Fibroblast of villous mesenchyme (primary cell): ENCODE data around the gene CDX2. TPM values are rescaled to one million over a fixed set of nuclear protein-coding genes. Genes with fewer than 3 reads are reported as not detected.

Source experiments
- DNase-seq: peaks from one replicate; pipeline ENCODE4 v3.0.0-alpha.2; 2010; ENCODE audit warnings: low read depth
- H3K4me3 ChIP-seq: 2 replicates; pipeline ENCODE4 v1.5.1; 2011; ENCODE audit warnings: low read depth, mild to moderate bottlenecking, low read length
- CTCF ChIP-seq: IDR thresholded peaks from 2 replicates; pipeline ENCODE4 v1.5.1; 2012; ENCODE audit warnings: low read depth, mild to moderate bottlenecking, low read length; ENCODE audit not compliant: insufficient read depth
- total RNA-seq: library from RNA; depleted of rRNA; stranded (reverse); fragments of >200 nt; gene quantifications from 2 replicates; pipeline ENCODE4 v1.2.3, GENCODE V29; 2012

CDX2 gene
- total RNA-seq, 1 donor: not detected

GRCh38 chr13:27923794-27924528 is 45.2 kb downstream of the CDX2 start:
- DNase-seq: no peak
- H3K4me3 ChIP-seq: no peak overlapping the region
- no peak for TF ChIP-seq CTCF

GRCh38 chr13:27922883-27923612 is 46.1 kb downstream of the CDX2 start:
- no peak for DNase-seq
- TF ChIP-seq CTCF: no peak
- H3K4me3 ChIP-seq: no peak overlapping the region

- no peak for DNase-seq
- no peak for TF ChIP-seq CTCF
- H3K4me3 ChIP-seq: no peak overlapping the region
These were observed 46.9 kb downstream of the CDX2 start for GRCh38 chr13:27921961-27922882.

- TF ChIP-seq CTCF: no peak
- DNase-seq: no peak
These were observed 47.6 kb downstream of the CDX2 start for GRCh38 chr13:27921421-27921960.

GRCh38 chr13:27920677-27921420 is 48.3 kb downstream of the CDX2 start:
- no peak for TF ChIP-seq CTCF
- H3K4me3 ChIP-seq: peak overlapping the region; percentile 15
- DNase-seq: peak; percentile 8

More at GRCh38 chr13:27921421-27921960, 47.6 kb downstream of the CDX2 start:
- H3K4me3 ChIP-seq: no peak overlapping the region
